PC-3 (cell line): Measurements from ENCODE around the gene KRTAP25-1. TPM values are rescaled to one million over a fixed set of nuclear protein-coding genes. Genes with fewer than 3 reads are reported as not detected.

ENCODE experiments used
- ATAC-seq: fragments of 200-7000 bp; cut with Tn5 transposase; 2 replicates; pipeline ENCODE4 v1.9.1; 2020; ENCODE audit warnings: mild to moderate bottlenecking, moderate library complexity
- BruUV-seq: library from RNA; stranded (reverse); fragments of 400-500 nt; replicated peaks from 2 replicates; lab custom pipeline; 2021; lab: Mats Ljungman, UMichigan
- CTCF ChIA-PET: fragments of 300-600 bp; sonication (Branson Sonifier 250); formaldehyde crosslinking; loops from one replicate; lab custom pipeline; 2022; ENCODE audit warnings: antibody characterized with exemption; lab: Charles Lee
- POLR2A ChIA-PET: fragments of 300-600 bp; sonication (Branson Sonifier 250); formaldehyde crosslinking; loops from one replicate; lab custom pipeline; 2022; ENCODE audit warnings: antibody characterized with exemption; ENCODE audit not compliant: unreplicated experiment; lab: Charles Lee
- DNase-seq: peaks from one replicate; pipeline ENCODE4 v3.0.0-alpha.2; 2015
- H2AFZ ChIP-seq: fragments of 300-600 bp; sonication (generic); 2 replicates; pipeline ENCODE4 v1.6.0; 2016; ENCODE audit warnings: antibody characterized with exemption, low read length
- H3F3A ChIP-seq: fragments of 300-600 bp; sonication (generic); one replicate; pipeline ENCODE4 v1.6.0; 2017; ENCODE audit warnings: antibody characterized with exemption, low read length, control low read depth, mild to moderate bottlenecking; ENCODE audit not compliant: unreplicated experiment
- H3K27ac ChIP-seq: fragments of 300-600 bp; sonication (generic); 2 replicates; pipeline ENCODE4 v1.5.1; 2016; ENCODE audit warnings: mild to moderate bottlenecking, low read length
- H3K27me3 ChIP-seq: fragments of 300-600 bp; sonication (generic); 2 replicates; pipeline ENCODE4 v1.6.1; 2016; ENCODE audit warnings: low read length, mixed read lengths
- H3K36me3 ChIP-seq: fragments of 300-600 bp; sonication (generic); 2 replicates; pipeline ENCODE4 v1.6.1; 2016; ENCODE audit warnings: low read depth, mixed run types, low read length, mixed read lengths
- H3K4me1 ChIP-seq: fragments of 300-600 bp; sonication (generic); 2 replicates; pipeline ENCODE4 v1.5.1; 2016; ENCODE audit warnings: low read length; ENCODE audit not compliant: insufficient read depth
- H3K4me2 ChIP-seq: fragments of 300-600 bp; sonication (generic); 2 replicates; pipeline ENCODE4 v1.6.0; 2016; ENCODE audit warnings: low read length
- H3K4me3 ChIP-seq: fragments of 300-600 bp; sonication (generic); 2 replicates; pipeline ENCODE4 v1.5.1; 2016; ENCODE audit warnings: mild to moderate bottlenecking, low read length, mixed read lengths
- H3K79me2 ChIP-seq: fragments of 300-600 bp; sonication (generic); 2 replicates; pipeline ENCODE4 v1.6.1; 2017; ENCODE audit warnings: low read length, mixed read lengths
- H3K9ac ChIP-seq: fragments of 300-600 bp; sonication (generic); 2 replicates; pipeline ENCODE4 v1.6.0; 2016; ENCODE audit warnings: mild to moderate bottlenecking, low read length
- H3K9me2 ChIP-seq: fragments of 300-600 bp; sonication (generic); replicated peaks from 2 replicates; pipeline ENCODE4 v1.6.1; 2016; ENCODE audit warnings: mixed run types, low read length, mixed read lengths
- H3K9me3 ChIP-seq: fragments of 300-600 bp; sonication (generic); 2 replicates; pipeline ENCODE4 v1.6.1; 2016; ENCODE audit warnings: low read length, mixed read lengths
- H4K20me1 ChIP-seq: fragments of 300-600 bp; sonication (generic); 2 replicates; pipeline ENCODE4 v1.6.1; 2016; ENCODE audit warnings: low read length, mixed read lengths
- EZH2 ChIP-seq: fragments of 300-600 bp; sonication (generic); IDR thresholded peaks from one replicate; pipeline ENCODE4 v1.6.1; 2017; ENCODE audit warnings: antibody characterized with exemption, mild to moderate bottlenecking, low read length; ENCODE audit not compliant: unreplicated experiment
- EZH2phosphoT487 ChIP-seq: fragments of 300-600 bp; sonication (generic); IDR thresholded peaks from 2 replicates; pipeline ENCODE4 v1.6.1; 2018; ENCODE audit warnings: mild to moderate bottlenecking, antibody characterized with exemption, low read length, borderline replicate concordance
- intact Hi-C: fragments of 100-400 bp; cut with micrococcal nuclease; formaldehyde crosslinking; loops from 2 replicates; pipeline ENCODE4 v1.9.0; 2023
- total RNA-seq: library from RNA; depleted of rRNA; stranded (reverse); fragments of >200 nt; gene quantifications from 2 replicates; pipeline ENCODE4 v1.2.3, GENCODE V29; 2014
- TF ChIP-seq, protein P1 (sequence below): fragments of 300-600 bp; sonication (generic); conservative IDR thresholded peaks from 2 replicates; pipeline ENCODE4 v1.5.1; 2017; ENCODE audit warnings: antibody characterized with exemption, low read depth, mild to moderate bottlenecking, low read length

Gene KRTAP25-1
- total RNA-seq, 1 experiment from 2014 or later = not detected

DNA sequence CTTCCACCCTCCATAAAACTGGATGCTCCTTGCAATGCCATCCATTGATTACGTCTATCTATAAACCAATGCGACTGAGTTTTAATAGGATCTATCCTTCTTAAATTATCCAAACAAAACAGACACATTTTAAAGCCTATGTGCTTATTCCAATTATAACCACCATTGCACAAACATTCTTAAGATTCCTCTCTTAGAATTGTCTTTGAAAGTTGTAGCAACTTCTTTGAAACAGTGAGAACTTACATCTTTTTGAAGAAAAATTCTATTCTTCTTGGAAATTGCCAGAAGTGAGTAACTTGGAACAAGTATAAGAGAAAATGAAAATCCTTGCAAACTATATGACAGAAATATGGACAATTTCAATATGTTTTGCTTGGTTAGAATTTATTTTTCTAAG lies 30.9 kb upstream of the KRTAP25-1 start, which contains the start of gene KRTAP26-1:
Gene KRTAP26-1, minus strand, starts transcription at position 101 of the 400 bp plus-strand sequence. CDS start 280 bp downstream, outside the sequence.
- H3K79me2 ChIP-seq = no peaks in the 10 kb centered on the region
- no peak within 1 kb of the TSS for H3K4me2 ChIP-seq
- H3K4me1 ChIP-seq = no peaks in the 10 kb centered on the region
- peaks cover 40% of the 10 kb centered on the region; the same call in 1 of the 2 replicates for H3K27me3 ChIP-seq
- BruUV-seq = no TSS peak
- no peaks in the 10 kb centered on the region for H4K20me1 ChIP-seq
- H3K9me2 ChIP-seq = no peaks in the 10 kb centered on the region
- ChIA-PET POLR2A (no interaction called here), CTCF (no interaction called here)
- no peaks in the 10 kb centered on the region for H3F3A ChIP-seq
- no peaks in the 10 kb centered on the region for H3K36me3 ChIP-seq
- no peak within 1 kb of the TSS for H3K27ac ChIP-seq
- H2AFZ ChIP-seq = no peak within 1 kb of the TSS
- no peak within 1 kb of the TSS for H3K9ac ChIP-seq
- DNase-seq (no peak), ATAC-seq (no peak)
- TF ChIP-seq, protein P1, sequence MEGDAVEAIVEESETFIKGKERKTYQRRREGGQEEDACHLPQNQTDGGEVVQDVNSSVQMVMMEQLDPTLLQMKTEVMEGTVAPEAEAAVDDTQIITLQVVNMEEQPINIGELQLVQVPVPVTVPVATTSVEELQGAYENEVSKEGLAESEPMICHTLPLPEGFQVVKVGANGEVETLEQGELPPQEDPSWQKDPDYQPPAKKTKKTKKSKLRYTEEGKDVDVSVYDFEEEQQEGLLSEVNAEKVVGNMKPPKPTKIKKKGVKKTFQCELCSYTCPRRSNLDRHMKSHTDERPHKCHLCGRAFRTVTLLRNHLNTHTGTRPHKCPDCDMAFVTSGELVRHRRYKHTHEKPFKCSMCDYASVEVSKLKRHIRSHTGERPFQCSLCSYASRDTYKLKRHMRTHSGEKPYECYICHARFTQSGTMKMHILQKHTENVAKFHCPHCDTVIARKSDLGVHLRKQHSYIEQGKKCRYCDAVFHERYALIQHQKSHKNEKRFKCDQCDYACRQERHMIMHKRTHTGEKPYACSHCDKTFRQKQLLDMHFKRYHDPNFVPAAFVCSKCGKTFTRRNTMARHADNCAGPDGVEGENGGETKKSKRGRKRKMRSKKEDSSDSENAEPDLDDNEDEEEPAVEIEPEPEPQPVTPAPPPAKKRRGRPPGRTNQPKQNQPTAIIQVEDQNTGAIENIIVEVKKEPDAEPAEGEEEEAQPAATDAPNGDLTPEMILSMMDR = no peak
- TF ChIP-seq EZH2 = no peak
- TF ChIP-seq EZH2phosphoT487 = no peak
- intact Hi-C loops = no loop called here
- peaks cover 4% of the 10 kb centered on the region; the same call in 1 of the 2 replicates for H3K9me3 ChIP-seq
- no peak within 1 kb of the TSS for H3K4me3 ChIP-seq

DNA sequence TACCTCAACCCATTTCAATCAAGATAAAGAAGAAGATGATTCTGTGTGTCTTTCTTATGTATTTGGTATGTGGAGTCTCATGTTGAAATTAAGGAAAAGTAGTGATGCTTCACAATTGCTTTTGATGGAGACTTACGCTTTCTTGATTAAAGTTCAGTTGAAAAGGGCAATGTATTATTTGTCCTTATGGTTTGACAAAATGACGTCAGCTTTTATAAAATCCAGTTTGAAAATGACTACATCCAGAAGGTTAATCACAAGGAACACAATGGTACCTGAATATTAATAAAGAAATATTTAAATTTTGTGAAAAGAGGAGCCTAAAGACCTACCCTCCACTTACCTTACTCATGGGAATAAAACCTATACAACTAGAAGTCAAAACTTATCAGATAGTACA lies 26.4 kb upstream of the KRTAP25-1 start:
- Histone ChIP-seq H3K27ac (no peak overlapping the region), H3K9ac (no peak overlapping the region), H3K27me3 (peaks cover 46% of the 10 kb centered on the region; the same call in 1 of the 2 replicates), H3K4me3 (no peak overlapping the region), H3K9me3 (no peaks in the 10 kb centered on the region), H2AFZ (no peak overlapping the region), H3F3A (no peaks in the 10 kb centered on the region), H3K79me2 (no peaks in the 10 kb centered on the region), H4K20me1 (no peaks in the 10 kb centered on the region), H3K4me2 (no peak overlapping the region), H3K36me3 (no peaks in the 10 kb centered on the region), H3K9me2 (no peaks in the 10 kb centered on the region), H3K4me1 (no peaks in the 10 kb centered on the region)
- intact Hi-C loops = no loop called here
- no peak for ATAC-seq
- no TSS peak for BruUV-seq
- ChIA-PET CTCF (no interaction called here), POLR2A (no interaction called here)
- no peak for DNase-seq
- TF ChIP-seq, protein P1 = no peak
- no peak for TF ChIP-seq EZH2
- TF ChIP-seq EZH2phosphoT487 = no peak

DNA sequence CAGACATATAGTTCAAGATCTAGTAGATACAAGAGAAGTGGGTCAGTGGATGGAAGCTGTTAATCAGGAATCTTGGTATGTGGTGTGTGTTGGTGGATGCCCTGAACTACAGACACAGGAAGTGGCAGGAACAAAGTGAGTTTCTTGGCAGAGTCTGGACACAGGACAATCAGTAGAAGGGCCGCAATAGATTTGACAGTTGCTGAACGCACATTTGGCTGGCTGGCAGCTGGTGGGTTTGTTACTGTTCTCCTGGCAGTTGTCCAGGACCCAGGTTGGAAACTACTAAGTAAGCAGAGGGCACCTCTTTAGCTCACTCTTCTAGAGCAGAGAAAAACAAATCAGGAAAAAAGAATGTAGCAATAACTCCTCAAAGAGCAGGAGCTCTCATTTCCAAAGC lies 17.6 kb upstream of the KRTAP25-1 start:
- Histone ChIP-seq H3K36me3 (no peaks in the 10 kb centered on the region), H3K79me2 (no peaks in the 10 kb centered on the region), H3K27me3 (peaks cover 12% of the 10 kb centered on the region; the same call in 1 of the 2 replicates), H3K9ac (no peak overlapping the region), H4K20me1 (no peaks in the 10 kb centered on the region), H3K4me2 (no peak overlapping the region), H3K27ac (no peak overlapping the region), H3F3A (no peaks in the 10 kb centered on the region), H2AFZ (no peak overlapping the region), H3K4me3 (no peak overlapping the region), H3K9me2 (no peaks in the 10 kb centered on the region), H3K4me1 (no peaks in the 10 kb centered on the region), H3K9me3 (no peaks in the 10 kb centered on the region)
- ATAC-seq (no peak), DNase-seq (no peak)
- CTCF ChIA-PET = no interaction called here
- TF ChIP-seq EZH2phosphoT487 (no peak), EZH2 (no peak)
- TF ChIP-seq, protein P1 = no peak
- no TSS peak for BruUV-seq
- intact Hi-C loops = no loop called here
- POLR2A ChIA-PET = no interaction called here
